ENCODE measurements around the gene CPED1.
"Not testable (repeated sequence)": the region's sequence is repeated elsewhere in the genome, so short reads cannot be mapped to it uniquely, and the experiment has no call there.

The CPED1 gene

GRCh38 chr7:121271098-121271497, 282.6 kb downstream of the CPED1 start:
- no peak for DNase-seq

- no peak for DNase-seq
These were observed 283.4 kb downstream of the CPED1 start for GRCh38 chr7:121271916-121272315.

GRCh38 chr7:121272676-121273075, 284.2 kb downstream of the CPED1 start:
- no peak for DNase-seq

- DNase-seq, result no peak
These were observed 285.1 kb downstream of the CPED1 start for GRCh38 chr7:121273467-121274167.

GRCh38 chr7:121274467-121274866, 286.0 kb downstream of the CPED1 start:
- no peak for DNase-seq

- no peak for DNase-seq
These were observed 286.7 kb downstream of the CPED1 start for GRCh38 chr7:121275204-121275603.

- no peak for DNase-seq
These were observed 287.8 kb downstream of the CPED1 start for GRCh38 chr7:121276313-121276712.

- no peak for DNase-seq
These were observed 289.9 kb downstream of the CPED1 start for GRCh38 chr7:121278120-121279021.

GRCh38 chr7:121279060-121279620, 290.6 kb downstream of the CPED1 start:
- DNase-seq, result no peak

- no peak for DNase-seq
These were observed 291.3 kb downstream of the CPED1 start for GRCh38 chr7:121279822-121280221.

GRCh38 chr7:121280656-121281055, 292.1 kb downstream of the CPED1 start:
- no peak for DNase-seq

- no peak for DNase-seq
These were observed 293.6 kb downstream of the CPED1 start for GRCh38 chr7:121282129-121282528.

- no peak for DNase-seq
These were observed 296.7 kb downstream of the CPED1 start for GRCh38 chr7:121285066-121285667.

GRCh38 chr7:121286186-121286585, 297.7 kb downstream of the CPED1 start:
- DNase-seq, result no peak

GRCh38 chr7:121286742-121287734, 298.5 kb downstream of the CPED1 start:
- no peak for DNase-seq

- DNase-seq, result no peak
These were observed 300.4 kb downstream of the CPED1 start for GRCh38 chr7:121288894-121289293.

- not testable (repeated sequence) for DNase-seq
These were observed 301.4 kb downstream of the CPED1 start for GRCh38 chr7:121289930-121290329.

GRCh38 chr7:121294448-121294992, 306.0 kb downstream of the CPED1 start:
- no peak for DNase-seq

- no peak for DNase-seq
These were observed 309.3 kb downstream of the CPED1 start for GRCh38 chr7:121297843-121298242.

- DNase-seq, result no peak
These were observed 310.3 kb downstream of the CPED1 start for GRCh38 chr7:121298831-121299239.

- no peak for DNase-seq
These were observed 312.3 kb downstream of the CPED1 start for GRCh38 chr7:121300685-121301420.

Measured in NCI-H1436 treated with DMSO at 0.1 percent for 48 hours (cell line).